HEK293 (cell line): ENCODE data around the gene ISCU.

Experiments
- CTCF ChIA-PET: fragments of 350-600 bp; formaldehyde crosslinking; extraction: SDS; loops from one replicate; lab custom pipeline; 2021; ENCODE audit warnings: antibody characterized with exemption; lab: Yijun Ruan, JAX
- POLR2A ChIA-PET: fragments of 300-600 bp; formaldehyde crosslinking; extraction: SDS; loops from one replicate; lab custom pipeline; 2020; ENCODE audit warnings: antibody characterized with exemption, inconsistent platforms; lab: Yijun Ruan, JAX
- H3K27ac ChIP-seq: fragments of 200-500 bp; sonication (Bioruptor generic); 2 replicates; pipeline ENCODE4 v1.5.1; 2014; ENCODE audit warnings: low read depth, low read length, control low read depth, inconsistent platforms; ENCODE audit errors: extremely low read depth
- H3K36me3 ChIP-seq, 2 experiments: fragments of 200-500 bp in 1 of 2; sonication (Bioruptor generic) in 1 of 2; 1 replicate in 1 of 2; 2 replicates in 1 of 2; pipeline ENCODE4 v1.5.1; 2014 to 2017; ENCODE audit warnings: inconsistent platforms in 2 of 2, low read length in 2 of 2; ENCODE audit not compliant: control insufficient read depth in 2 of 2, insufficient read depth in 1 of 2
- H3K4me1 ChIP-seq: fragments of 200-500 bp; sonication (Bioruptor generic); 2 replicates; pipeline ENCODE4 v1.5.1; 2014; ENCODE audit warnings: mild to moderate bottlenecking, low read length, inconsistent platforms; ENCODE audit not compliant: control insufficient read depth, insufficient read depth
- H3K4me3 ChIP-seq: 2 replicates; pipeline ENCODE4 v1.5.1; 2011; ENCODE audit warnings: low read depth, mild to moderate bottlenecking, control low read depth, low read length, moderate library complexity
- H3K9me3 ChIP-seq: fragments of 200-500 bp; sonication (Bioruptor generic); 2 replicates; pipeline ENCODE4 v1.5.1; 2014; ENCODE audit warnings: low read depth, low read length, inconsistent platforms; ENCODE audit not compliant: control insufficient read depth, insufficient read depth
- HOXA7 ChIP-seq: sonication (generic); formaldehyde crosslinking; IDR thresholded peaks from 2 replicates; pipeline ENCODE4 v1.8.1; 2022; ENCODE audit warnings: missing genetic modification reagents, borderline replicate concordance
- KLF16 ChIP-seq: fragments of 450-650 bp; formaldehyde crosslinking; IDR thresholded peaks from 2 replicates; pipeline ENCODE4 v1.5.1; 2017; ENCODE audit warnings: missing biosample characterization, missing genetic modification characterization
- MEIS1 ChIP-seq: sonication (generic); formaldehyde crosslinking; IDR thresholded peaks from 2 replicates; pipeline ENCODE4 v1.8.1; 2022; ENCODE audit warnings: missing genetic modification reagents, mild to moderate bottlenecking, borderline replicate concordance
- SCRT1 ChIP-seq: fragments of 450-650 bp; formaldehyde crosslinking; IDR thresholded peaks from 2 replicates; pipeline ENCODE4 v1.5.1; 2016; ENCODE audit warnings: missing biosample characterization, missing genetic modification characterization, borderline replicate concordance
- ZBTB48 ChIP-seq: fragments of 450-650 bp; formaldehyde crosslinking; IDR thresholded peaks from 2 replicates; pipeline ENCODE4 v1.5.1; 2016; ENCODE audit warnings: missing biosample characterization, missing genetic modification characterization
- ZNF155 ChIP-seq: fragments of 450-650 bp; formaldehyde crosslinking; IDR thresholded peaks from 2 replicates; pipeline ENCODE4 v1.5.1; 2016; ENCODE audit warnings: missing biosample characterization, missing genetic modification characterization
- ZNF169 ChIP-seq: fragments of 450-650 bp; formaldehyde crosslinking; IDR thresholded peaks from 2 replicates; pipeline ENCODE4 v1.5.1; 2016; ENCODE audit warnings: missing biosample characterization, missing genetic modification characterization
- ZNF239 ChIP-seq: fragments of 450-650 bp; formaldehyde crosslinking; IDR thresholded peaks from 2 replicates; pipeline ENCODE4 v1.5.1; 2016; ENCODE audit warnings: missing biosample characterization, missing genetic modification characterization
- ZNF266 ChIP-seq: fragments of 450-650 bp; formaldehyde crosslinking; IDR thresholded peaks from 2 replicates; pipeline ENCODE4 v1.5.1; 2016; ENCODE audit warnings: missing biosample characterization, missing genetic modification characterization, low read depth
- ZNF548 ChIP-seq: fragments of 450-650 bp; formaldehyde crosslinking; IDR thresholded peaks from 2 replicates; pipeline ENCODE4 v1.5.1; 2016; ENCODE audit warnings: missing biosample characterization, missing genetic modification characterization
- ZNF549 ChIP-seq: fragments of 450-650 bp; IDR thresholded peaks from 2 replicates; pipeline ENCODE4 v1.5.1; 2018; ENCODE audit warnings: missing biosample characterization, missing genetic modification characterization, mild to moderate bottlenecking, inconsistent platforms, moderate library complexity
- ZNF600 ChIP-seq: fragments of 450-650 bp; formaldehyde crosslinking; IDR thresholded peaks from 2 replicates; pipeline ENCODE4 v1.5.1; 2016; ENCODE audit warnings: missing biosample characterization, missing genetic modification characterization
- TF ChIP-seq, protein P1 (sequence below): fragments of 450-650 bp; formaldehyde crosslinking; IDR thresholded peaks from 2 replicates; pipeline ENCODE4 v1.5.1; 2016; ENCODE audit warnings: missing biosample characterization, missing genetic modification characterization
- TF ChIP-seq, protein P2 (sequence below): fragments of 450-650 bp; formaldehyde crosslinking; IDR thresholded peaks from 2 replicates; pipeline ENCODE4 v1.5.1; 2016; ENCODE audit warnings: missing biosample characterization, missing genetic modification characterization
- TF ChIP-seq, protein P3 (sequence below): sonication (generic); formaldehyde crosslinking; IDR thresholded peaks from 2 replicates; pipeline ENCODE4 v1.8.1; 2022; ENCODE audit warnings: mild to moderate bottlenecking, moderate library complexity, missing genetic modification reagents
- TF ChIP-seq, protein P4 (sequence below): fragments of 450-650 bp; formaldehyde crosslinking; IDR thresholded peaks from 2 replicates; pipeline ENCODE4 v1.5.1; 2016; ENCODE audit warnings: missing biosample characterization, missing genetic modification characterization
- TF ChIP-seq, protein P5 (sequence below): fragments of 450-650 bp; formaldehyde crosslinking; IDR thresholded peaks from 2 replicates; pipeline ENCODE4 v1.5.1; 2016; ENCODE audit warnings: missing biosample characterization, missing genetic modification characterization
- TF ChIP-seq, protein P6 (sequence below): fragments of 450-650 bp; formaldehyde crosslinking; IDR thresholded peaks from 2 replicates; pipeline ENCODE4 v1.5.1; 2016; ENCODE audit warnings: missing biosample characterization, missing genetic modification characterization
- TF ChIP-seq, protein P7 (sequence below): fragments of 450-650 bp; formaldehyde crosslinking; IDR thresholded peaks from 2 replicates; pipeline ENCODE4 v1.5.1; 2016; ENCODE audit warnings: missing biosample characterization, missing genetic modification characterization, borderline replicate concordance
- TF ChIP-seq, protein P8 (sequence below): fragments of 450-650 bp; formaldehyde crosslinking; IDR thresholded peaks from 2 replicates; pipeline ENCODE4 v1.5.1; 2016; ENCODE audit warnings: missing biosample characterization, missing genetic modification characterization

ISCU gene

DNA sequence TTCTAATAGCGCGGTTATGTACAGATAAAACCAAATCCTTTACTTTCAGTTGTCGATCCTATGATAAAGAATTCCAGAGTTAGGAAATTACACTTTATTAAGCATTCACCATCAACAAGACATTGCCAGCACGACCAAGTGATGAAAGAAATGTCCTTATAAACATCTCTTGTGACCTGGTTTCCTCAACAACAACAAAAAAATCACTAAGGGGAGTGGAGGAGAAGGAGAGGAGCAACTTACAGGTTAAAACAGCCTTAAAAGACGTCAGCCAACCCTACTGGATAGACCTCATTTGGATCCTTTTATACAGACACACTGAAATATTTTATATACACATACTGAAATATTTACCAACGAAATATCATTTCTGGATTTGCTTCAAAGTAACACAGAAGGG is 24.2 kb upstream of the ISCU start:
- Histone ChIP-seq H3K9me3 (no peaks in the 10 kb centered on the region), H3K36me3 (peaks cover 44 to 70% of the 10 kb centered on the region in 2 experiments)
- TF ChIP-seq, protein P1, sequence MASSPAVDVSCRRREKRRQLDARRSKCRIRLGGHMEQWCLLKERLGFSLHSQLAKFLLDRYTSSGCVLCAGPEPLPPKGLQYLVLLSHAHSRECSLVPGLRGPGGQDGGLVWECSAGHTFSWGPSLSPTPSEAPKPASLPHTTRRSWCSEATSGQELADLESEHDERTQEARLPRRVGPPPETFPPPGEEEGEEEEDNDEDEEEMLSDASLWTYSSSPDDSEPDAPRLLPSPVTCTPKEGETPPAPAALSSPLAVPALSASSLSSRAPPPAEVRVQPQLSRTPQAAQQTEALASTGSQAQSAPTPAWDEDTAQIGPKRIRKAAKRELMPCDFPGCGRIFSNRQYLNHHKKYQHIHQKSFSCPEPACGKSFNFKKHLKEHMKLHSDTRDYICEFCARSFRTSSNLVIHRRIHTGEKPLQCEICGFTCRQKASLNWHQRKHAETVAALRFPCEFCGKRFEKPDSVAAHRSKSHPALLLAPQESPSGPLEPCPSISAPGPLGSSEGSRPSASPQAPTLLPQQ: no peak
- TF ChIP-seq ZNF266 (tag by site-specific recombination): no peak
- no peak for TF ChIP-seq SCRT1 (tag by site-specific recombination)
- TF ChIP-seq ZNF549 (tag by site-specific recombination): no peak
- TF ChIP-seq, protein P2, sequence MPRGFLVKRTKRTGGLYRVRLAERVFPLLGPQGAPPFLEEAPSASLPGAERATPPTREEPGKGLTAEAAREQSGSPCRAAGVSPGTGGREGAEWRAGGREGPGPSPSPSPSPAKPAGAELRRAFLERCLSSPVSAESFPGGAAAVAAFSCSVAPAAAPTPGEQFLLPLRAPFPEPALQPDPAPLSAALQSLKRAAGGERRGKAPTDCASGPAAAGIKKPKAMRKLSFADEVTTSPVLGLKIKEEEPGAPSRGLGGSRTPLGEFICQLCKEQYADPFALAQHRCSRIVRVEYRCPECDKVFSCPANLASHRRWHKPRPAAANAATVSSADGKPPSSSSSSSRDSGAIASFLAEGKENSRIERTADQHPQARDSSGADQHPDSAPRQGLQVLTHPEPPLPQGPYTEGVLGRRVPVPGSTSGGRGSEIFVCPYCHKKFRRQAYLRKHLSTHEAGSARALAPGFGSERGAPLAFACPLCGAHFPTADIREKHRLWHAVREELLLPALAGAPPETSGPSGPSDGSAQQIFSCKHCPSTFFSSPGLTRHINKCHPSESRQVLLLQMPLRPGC (tag by site-specific recombination): no peak
- no peak for TF ChIP-seq ZNF155 (tag by site-specific recombination)
- TF ChIP-seq MEIS1 (CRISPR knock-in tag): no peak
- TF ChIP-seq, all 188 proteins: peak for 0
- H3K4me1 ChIP-seq: no peaks in the 10 kb centered on the region
- no peak overlapping the region for H3K4me3 ChIP-seq
- POLR2A ChIA-PET: interaction anchor here (0.7 kb wide), 1 partner anchor 25 kb away, joined by 4 read pairs; the partner anchor contains the start of gene ISCU
- no peak overlapping the region for H3K27ac ChIP-seq
- CTCF ChIA-PET: no interaction called here

DNA sequence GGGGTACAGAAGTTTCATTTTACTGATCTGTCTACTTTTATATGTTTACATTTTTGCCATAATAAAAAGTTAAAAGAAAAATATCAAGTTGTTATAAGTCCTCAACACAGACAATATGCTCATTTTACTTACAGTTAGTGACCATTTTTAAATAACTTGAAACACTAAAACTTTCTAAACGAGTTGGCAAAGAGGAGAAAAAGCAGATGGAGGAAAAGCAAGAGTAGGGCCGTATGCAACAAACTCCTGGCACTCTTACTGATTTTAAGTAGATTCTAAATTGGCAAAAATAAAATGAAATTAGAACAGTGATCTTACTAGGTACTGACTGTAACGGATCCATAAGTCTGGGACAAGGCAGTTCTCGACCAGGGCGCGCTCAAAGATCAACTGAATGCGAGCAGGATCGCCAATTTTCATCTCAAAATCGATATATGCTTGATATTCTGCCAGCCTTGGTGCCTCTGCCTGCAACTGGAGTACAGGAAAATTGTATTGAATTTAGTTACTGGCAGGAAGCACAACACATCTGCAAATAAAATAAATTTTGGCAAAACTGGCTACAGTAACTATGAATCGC is 23.7 kb upstream of the ISCU start:
- CTCF ChIA-PET: no interaction called here
- Histone ChIP-seq H3K36me3 (peaks cover 42 to 75% of the 10 kb centered on the region in 2 experiments), H3K27ac (no peak overlapping the region), H3K4me1 (no peaks in the 10 kb centered on the region), H3K4me3 (no peak overlapping the region), H3K9me3 (no peaks in the 10 kb centered on the region)
- POLR2A ChIA-PET: no interaction called here
- TF ChIP-seq HOXA7 (CRISPR knock-in tag) (no peak), ZNF239 (no peak), ZNF600 (no peak), KLF16 (tag by site-specific recombination) (no peak), ZNF169 (no peak), ZBTB48 (tag by site-specific recombination) (no peak), ZNF548 (tag by site-specific recombination) (no peak)
- TF ChIP-seq, protein P3, sequence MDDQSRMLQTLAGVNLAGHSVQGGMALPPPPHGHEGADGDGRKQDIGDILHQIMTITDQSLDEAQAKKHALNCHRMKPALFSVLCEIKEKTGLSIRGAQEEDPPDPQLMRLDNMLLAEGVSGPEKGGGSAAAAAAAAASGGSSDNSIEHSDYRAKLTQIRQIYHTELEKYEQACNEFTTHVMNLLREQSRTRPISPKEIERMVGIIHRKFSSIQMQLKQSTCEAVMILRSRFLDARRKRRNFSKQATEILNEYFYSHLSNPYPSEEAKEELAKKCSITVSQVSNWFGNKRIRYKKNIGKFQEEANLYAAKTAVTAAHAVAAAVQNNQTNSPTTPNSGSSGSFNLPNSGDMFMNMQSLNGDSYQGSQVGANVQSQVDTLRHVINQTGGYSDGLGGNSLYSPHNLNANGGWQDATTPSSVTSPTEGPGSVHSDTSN (CRISPR knock-in tag): no peak
- TF ChIP-seq, protein P4, sequence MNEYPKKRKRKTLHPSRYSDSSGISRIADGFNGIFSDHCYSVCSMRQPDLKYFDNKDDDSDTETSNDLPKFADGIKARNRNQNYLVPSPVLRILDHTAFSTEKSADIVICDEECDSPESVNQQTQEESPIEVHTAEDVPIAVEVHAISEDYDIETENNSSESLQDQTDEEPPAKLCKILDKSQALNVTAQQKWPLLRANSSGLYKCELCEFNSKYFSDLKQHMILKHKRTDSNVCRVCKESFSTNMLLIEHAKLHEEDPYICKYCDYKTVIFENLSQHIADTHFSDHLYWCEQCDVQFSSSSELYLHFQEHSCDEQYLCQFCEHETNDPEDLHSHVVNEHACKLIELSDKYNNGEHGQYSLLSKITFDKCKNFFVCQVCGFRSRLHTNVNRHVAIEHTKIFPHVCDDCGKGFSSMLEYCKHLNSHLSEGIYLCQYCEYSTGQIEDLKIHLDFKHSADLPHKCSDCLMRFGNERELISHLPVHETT (tag by site-specific recombination): no peak
- TF ChIP-seq, protein P5, sequence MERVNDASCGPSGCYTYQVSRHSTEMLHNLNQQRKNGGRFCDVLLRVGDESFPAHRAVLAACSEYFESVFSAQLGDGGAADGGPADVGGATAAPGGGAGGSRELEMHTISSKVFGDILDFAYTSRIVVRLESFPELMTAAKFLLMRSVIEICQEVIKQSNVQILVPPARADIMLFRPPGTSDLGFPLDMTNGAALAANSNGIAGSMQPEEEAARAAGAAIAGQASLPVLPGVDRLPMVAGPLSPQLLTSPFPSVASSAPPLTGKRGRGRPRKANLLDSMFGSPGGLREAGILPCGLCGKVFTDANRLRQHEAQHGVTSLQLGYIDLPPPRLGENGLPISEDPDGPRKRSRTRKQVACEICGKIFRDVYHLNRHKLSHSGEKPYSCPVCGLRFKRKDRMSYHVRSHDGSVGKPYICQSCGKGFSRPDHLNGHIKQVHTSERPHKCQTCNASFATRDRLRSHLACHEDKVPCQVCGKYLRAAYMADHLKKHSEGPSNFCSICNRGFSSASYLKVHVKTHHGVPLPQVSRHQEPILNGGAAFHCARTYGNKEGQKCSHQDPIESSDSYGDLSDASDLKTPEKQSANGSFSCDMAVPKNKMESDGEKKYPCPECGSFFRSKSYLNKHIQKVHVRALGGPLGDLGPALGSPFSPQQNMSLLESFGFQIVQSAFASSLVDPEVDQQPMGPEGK: no peak
- TF ChIP-seq, protein P6, sequence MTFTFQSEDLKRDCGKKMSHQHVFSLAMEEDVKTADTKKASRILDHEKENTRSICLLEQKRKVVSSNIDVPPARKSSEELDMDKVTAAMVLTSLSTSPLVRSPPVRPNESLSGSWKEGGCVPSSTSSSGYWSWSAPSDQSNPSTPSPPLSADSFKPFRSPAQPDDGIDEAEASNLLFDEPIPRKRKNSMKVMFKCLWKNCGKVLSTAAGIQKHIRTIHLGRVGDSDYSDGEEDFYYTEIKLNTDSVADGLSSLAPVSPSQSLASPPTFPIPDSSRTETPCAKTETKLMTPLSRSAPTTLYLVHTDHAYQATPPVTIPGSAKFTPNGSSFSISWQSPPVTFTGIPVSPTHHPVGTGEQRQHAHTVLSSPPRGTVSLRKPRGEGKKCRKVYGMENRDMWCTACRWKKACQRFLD (tag by site-specific recombination): no peak
- TF ChIP-seq, protein P7, sequence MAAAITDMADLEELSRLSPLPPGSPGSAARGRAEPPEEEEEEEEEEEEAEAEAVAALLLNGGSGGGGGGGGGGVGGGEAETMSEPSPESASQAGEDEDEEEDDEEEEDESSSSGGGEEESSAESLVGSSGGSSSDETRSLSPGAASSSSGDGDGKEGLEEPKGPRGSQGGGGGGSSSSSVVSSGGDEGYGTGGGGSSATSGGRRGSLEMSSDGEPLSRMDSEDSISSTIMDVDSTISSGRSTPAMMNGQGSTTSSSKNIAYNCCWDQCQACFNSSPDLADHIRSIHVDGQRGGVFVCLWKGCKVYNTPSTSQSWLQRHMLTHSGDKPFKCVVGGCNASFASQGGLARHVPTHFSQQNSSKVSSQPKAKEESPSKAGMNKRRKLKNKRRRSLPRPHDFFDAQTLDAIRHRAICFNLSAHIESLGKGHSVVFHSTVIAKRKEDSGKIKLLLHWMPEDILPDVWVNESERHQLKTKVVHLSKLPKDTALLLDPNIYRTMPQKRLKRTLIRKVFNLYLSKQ (tag by site-specific recombination): no peak
- TF ChIP-seq, protein P8, sequence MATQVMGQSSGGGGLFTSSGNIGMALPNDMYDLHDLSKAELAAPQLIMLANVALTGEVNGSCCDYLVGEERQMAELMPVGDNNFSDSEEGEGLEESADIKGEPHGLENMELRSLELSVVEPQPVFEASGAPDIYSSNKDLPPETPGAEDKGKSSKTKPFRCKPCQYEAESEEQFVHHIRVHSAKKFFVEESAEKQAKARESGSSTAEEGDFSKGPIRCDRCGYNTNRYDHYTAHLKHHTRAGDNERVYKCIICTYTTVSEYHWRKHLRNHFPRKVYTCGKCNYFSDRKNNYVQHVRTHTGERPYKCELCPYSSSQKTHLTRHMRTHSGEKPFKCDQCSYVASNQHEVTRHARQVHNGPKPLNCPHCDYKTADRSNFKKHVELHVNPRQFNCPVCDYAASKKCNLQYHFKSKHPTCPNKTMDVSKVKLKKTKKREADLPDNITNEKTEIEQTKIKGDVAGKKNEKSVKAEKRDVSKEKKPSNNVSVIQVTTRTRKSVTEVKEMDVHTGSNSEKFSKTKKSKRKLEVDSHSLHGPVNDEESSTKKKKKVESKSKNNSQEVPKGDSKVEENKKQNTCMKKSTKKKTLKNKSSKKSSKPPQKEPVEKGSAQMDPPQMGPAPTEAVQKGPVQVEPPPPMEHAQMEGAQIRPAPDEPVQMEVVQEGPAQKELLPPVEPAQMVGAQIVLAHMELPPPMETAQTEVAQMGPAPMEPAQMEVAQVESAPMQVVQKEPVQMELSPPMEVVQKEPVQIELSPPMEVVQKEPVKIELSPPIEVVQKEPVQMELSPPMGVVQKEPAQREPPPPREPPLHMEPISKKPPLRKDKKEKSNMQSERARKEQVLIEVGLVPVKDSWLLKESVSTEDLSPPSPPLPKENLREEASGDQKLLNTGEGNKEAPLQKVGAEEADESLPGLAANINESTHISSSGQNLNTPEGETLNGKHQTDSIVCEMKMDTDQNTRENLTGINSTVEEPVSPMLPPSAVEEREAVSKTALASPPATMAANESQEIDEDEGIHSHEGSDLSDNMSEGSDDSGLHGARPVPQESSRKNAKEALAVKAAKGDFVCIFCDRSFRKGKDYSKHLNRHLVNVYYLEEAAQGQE: no peak
